T-helper 2 cell (primary cell): ENCODE measurements around the gene PHF23.

Source experiments
- DNase-seq, 5 experiments: peaks; one replicate each; pipeline versions ENCODE4 v3.0.0 to v3.0.0-alpha.2; 2012 to 2022

The PHF23 gene

GRCh38 chr17:7203391-7203790, 35.9 kb downstream of the PHF23 start:
- DNase-seq = no peak

GRCh38 chr17:7196651-7197401, 42.4 kb downstream of the PHF23 start:
- DNase-seq = no peak

- no peak for DNase-seq
These were observed 43.3 kb downstream of the PHF23 start for GRCh38 chr17:7195971-7196370.

- DNase-seq = no peak
These were observed 46.9 kb downstream of the PHF23 start for GRCh38 chr17:7192271-7192937.

- DNase-seq = peak in 1 of 5 experiments; percentile 35
These were observed 47.5 kb downstream of the PHF23 start for GRCh38 chr17:7191571-7192270.

GRCh38 chr17:7191069-7191468, 48.2 kb downstream of the PHF23 start:
- DNase-seq = no peak

- DNase-seq = no peak
These were observed 48.9 kb downstream of the PHF23 start for GRCh38 chr17:7190276-7190917.

GRCh38 chr17:7186241-7186640, 53.0 kb downstream of the PHF23 start:
- DNase-seq = no peak
